Peyer's patch (tissue), 4 donors: ENCODE results near the gene CDH8.

Experiments used
- POLR2A ChIP-seq, 2 donors: fragments of 450-650 bp; IDR thresholded peaks; one replicate each; pipeline ENCODE4 v1.5.1; 2017; ENCODE audit warnings: antibody characterized with exemption in 2 of 2, mild to moderate bottlenecking in 2 of 2, moderate library complexity in 2 of 2
- TF ChIP-seq, protein P1 (sequence below), 6 experiments: fragments of 450-650 bp in 4 of 6; fragments of 200-600 bp in 2 of 6; sonication (generic) in 1 of 6; IDR thresholded peaks; one replicate each; pipeline ENCODE4 v1.5.1; 2017 to 2019; ENCODE audit warnings: antibody characterized with exemption in 6 of 6, mild to moderate bottlenecking in 3 of 6, moderate library complexity in 1 of 6

DNA sequence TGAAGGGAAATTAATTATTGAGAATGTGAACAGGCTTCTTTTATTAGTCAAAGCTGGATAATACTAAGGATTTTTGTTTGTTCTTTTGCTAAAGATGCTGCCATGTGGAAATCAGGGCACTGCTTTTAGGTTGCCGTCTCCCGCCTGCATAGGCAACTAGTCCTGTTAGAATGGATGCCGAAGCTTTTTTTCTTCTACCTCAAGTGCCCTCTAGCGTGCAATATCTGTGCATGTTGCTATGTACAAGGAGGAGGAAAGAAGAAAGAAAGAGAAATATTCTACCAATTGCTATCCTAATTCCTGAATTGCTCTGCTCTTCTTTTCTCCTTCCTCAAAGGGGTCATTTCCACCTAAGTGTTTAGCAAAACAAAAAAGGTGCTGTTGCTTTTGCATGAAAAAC lies 5.2 kb upstream of the CDH8 start:
- TF ChIP-seq POLR2A (IDR thresholded peaks at IDR 0.05): no peak
- TF ChIP-seq, protein P1, sequence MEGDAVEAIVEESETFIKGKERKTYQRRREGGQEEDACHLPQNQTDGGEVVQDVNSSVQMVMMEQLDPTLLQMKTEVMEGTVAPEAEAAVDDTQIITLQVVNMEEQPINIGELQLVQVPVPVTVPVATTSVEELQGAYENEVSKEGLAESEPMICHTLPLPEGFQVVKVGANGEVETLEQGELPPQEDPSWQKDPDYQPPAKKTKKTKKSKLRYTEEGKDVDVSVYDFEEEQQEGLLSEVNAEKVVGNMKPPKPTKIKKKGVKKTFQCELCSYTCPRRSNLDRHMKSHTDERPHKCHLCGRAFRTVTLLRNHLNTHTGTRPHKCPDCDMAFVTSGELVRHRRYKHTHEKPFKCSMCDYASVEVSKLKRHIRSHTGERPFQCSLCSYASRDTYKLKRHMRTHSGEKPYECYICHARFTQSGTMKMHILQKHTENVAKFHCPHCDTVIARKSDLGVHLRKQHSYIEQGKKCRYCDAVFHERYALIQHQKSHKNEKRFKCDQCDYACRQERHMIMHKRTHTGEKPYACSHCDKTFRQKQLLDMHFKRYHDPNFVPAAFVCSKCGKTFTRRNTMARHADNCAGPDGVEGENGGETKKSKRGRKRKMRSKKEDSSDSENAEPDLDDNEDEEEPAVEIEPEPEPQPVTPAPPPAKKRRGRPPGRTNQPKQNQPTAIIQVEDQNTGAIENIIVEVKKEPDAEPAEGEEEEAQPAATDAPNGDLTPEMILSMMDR (IDR thresholded peaks at IDR 0.05): no peak
